Tibial nerve (tissue), 3 donors: ENCODE measurements around the gene FBXO21.
"Not testable (repeated sequence)": the region's sequence is repeated elsewhere in the genome, so short reads cannot be mapped to it uniquely, and the experiment has no call there.

ENCODE experiments used
- POLR2A ChIP-seq, 2 donors: fragments of 450-650 bp; IDR thresholded peaks; one replicate each; pipeline ENCODE4 v1.6.1; 2017; ENCODE audit warnings: antibody characterized with exemption in 2 of 2, mild to moderate bottlenecking in 2 of 2, moderate library complexity in 2 of 2
- TF ChIP-seq, protein P1 (sequence below), 5 experiments: fragments of 200-600 bp in 3 of 5; fragments of 450-650 bp in 2 of 5; sonication (generic) in 3 of 5; IDR thresholded peaks; one replicate each; pipeline ENCODE4 v1.5.1; 2016 to 2019; ENCODE audit warnings: antibody characterized with exemption in 5 of 5, mild to moderate bottlenecking in 3 of 5, moderate library complexity in 2 of 5

- TF ChIP-seq, protein P1, sequence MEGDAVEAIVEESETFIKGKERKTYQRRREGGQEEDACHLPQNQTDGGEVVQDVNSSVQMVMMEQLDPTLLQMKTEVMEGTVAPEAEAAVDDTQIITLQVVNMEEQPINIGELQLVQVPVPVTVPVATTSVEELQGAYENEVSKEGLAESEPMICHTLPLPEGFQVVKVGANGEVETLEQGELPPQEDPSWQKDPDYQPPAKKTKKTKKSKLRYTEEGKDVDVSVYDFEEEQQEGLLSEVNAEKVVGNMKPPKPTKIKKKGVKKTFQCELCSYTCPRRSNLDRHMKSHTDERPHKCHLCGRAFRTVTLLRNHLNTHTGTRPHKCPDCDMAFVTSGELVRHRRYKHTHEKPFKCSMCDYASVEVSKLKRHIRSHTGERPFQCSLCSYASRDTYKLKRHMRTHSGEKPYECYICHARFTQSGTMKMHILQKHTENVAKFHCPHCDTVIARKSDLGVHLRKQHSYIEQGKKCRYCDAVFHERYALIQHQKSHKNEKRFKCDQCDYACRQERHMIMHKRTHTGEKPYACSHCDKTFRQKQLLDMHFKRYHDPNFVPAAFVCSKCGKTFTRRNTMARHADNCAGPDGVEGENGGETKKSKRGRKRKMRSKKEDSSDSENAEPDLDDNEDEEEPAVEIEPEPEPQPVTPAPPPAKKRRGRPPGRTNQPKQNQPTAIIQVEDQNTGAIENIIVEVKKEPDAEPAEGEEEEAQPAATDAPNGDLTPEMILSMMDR (IDR thresholded peaks at IDR 0.05) = not testable (repeated sequence)
- TF ChIP-seq POLR2A (IDR thresholded peaks at IDR 0.05) = not testable (repeated sequence)
Observed at GRCh38 chr12:117199956-117200744, 9.9 kb upstream of the FBXO21 start.
